ENCODE results near the gene LRG1.

- TF ChIP-seq CTCF (optimal IDR thresholded peaks at IDR 0.05 in 1 of 3, IDR thresholded peaks at IDR 0.05 in 1 of 3, conservative IDR thresholded peaks at IDR 0.05 in 1 of 3; ENCODE audit: extremely low read depth in 1 of 3, insufficient read depth in 2 of 3, low read length in 3 of 3): no peak
- TF ChIP-seq EZH2 (IDR thresholded peaks at IDR 0.05; ENCODE audit: low read length): no peak
These were observed 10.2 kb upstream of the LRG1 start for GRCh38 chr19:4550018-4550417.
